Progenitor cell of endocrine pancreas (in vitro differentiated cells): Measurements from ENCODE around the gene FNDC3B. TPM values are rescaled to one million over a fixed set of nuclear protein-coding genes. Genes with fewer than 3 reads are reported as not detected.

Source experiments
- DNase-seq: peaks from one replicate; pipeline ENCODE4 v3.0.0; 2021; ENCODE audit warnings: low spot score; ENCODE audit not compliant: unreplicated experiment
- H3K27ac Mint-ChIP-seq: 2 replicates; pipeline ENCODE4 v1.8.0; 2021; ENCODE audit warnings: mild to moderate bottlenecking, moderate library complexity, mixed read lengths
- H3K27me3 Mint-ChIP-seq: 2 replicates; pipeline ENCODE4 v1.8.0; 2021; ENCODE audit warnings: mixed read lengths
- H3K36me3 Mint-ChIP-seq: 2 replicates; pipeline ENCODE4 v1.8.0; 2022; ENCODE audit warnings: mixed read lengths; ENCODE audit not compliant: insufficient read depth
- H3K4me1 Mint-ChIP-seq: 2 replicates; pipeline ENCODE4 v1.8.0; 2021; ENCODE audit warnings: low read depth, mixed read lengths
- H3K4me3 Mint-ChIP-seq: 2 replicates; pipeline ENCODE4 v1.8.0; 2021; ENCODE audit warnings: low read depth, mild to moderate bottlenecking, moderate library complexity, mixed read lengths
- H3K9me3 Mint-ChIP-seq: 2 replicates; pipeline ENCODE4 v1.8.0; 2021; ENCODE audit warnings: low read depth, mixed read lengths
- CTCF ChIP-seq: fragments of 200-600 bp; sonication (generic); IDR thresholded peaks from one replicate; pipeline ENCODE4 v1.5.0; 2021; ENCODE audit warnings: antibody characterized with exemption, mild to moderate bottlenecking; ENCODE audit not compliant: unreplicated experiment
- total RNA-seq: library from RNA; stranded (reverse); gene quantifications from 2 replicates; pipeline ENCODE4 v1.2.1, GENCODE V29; 2021

Gene FNDC3B
- total RNA-seq, 1 donor from 2014 or later = 158 TPM

GRCh38 chr3:172070269-172070668 is 30.9 kb downstream of the FNDC3B start:
- H3K4me1 Mint-ChIP-seq = peaks cover 72% of the 10 kb centered on the region
- H3K4me3 Mint-ChIP-seq = no peak overlapping the region
- peaks cover 1% of the 10 kb centered on the region for H3K36me3 Mint-ChIP-seq
- no peak overlapping the region for H3K27ac Mint-ChIP-seq
- TF ChIP-seq CTCF = no peak
- H3K9me3 Mint-ChIP-seq = no peaks in the 10 kb centered on the region
- no peak for DNase-seq
- H3K27me3 Mint-ChIP-seq = no peaks in the 10 kb centered on the region

GRCh38 chr3:172070802-172071201 is 31.4 kb downstream of the FNDC3B start:
- Mint-ChIP-seq H3K4me1 (peaks cover 72% of the 10 kb centered on the region), H3K36me3 (peaks cover 1% of the 10 kb centered on the region), H3K27me3 (no peaks in the 10 kb centered on the region), H3K27ac (no peak overlapping the region), H3K9me3 (no peaks in the 10 kb centered on the region), H3K4me3 (no peak overlapping the region)
- TF ChIP-seq CTCF = no peak
- DNase-seq = no peak

GRCh38 chr3:172071780-172072330 is 32.5 kb downstream of the FNDC3B start:
- Mint-ChIP-seq H3K4me3 (no peak overlapping the region), H3K27ac (no peak overlapping the region), H3K36me3 (peaks cover 1% of the 10 kb centered on the region), H3K9me3 (no peaks in the 10 kb centered on the region), H3K4me1 (peaks cover 69% of the 10 kb centered on the region), H3K27me3 (no peaks in the 10 kb centered on the region)
- TF ChIP-seq CTCF = no peak
- DNase-seq = no peak

GRCh38 chr3:172072543-172072942 is 33.2 kb downstream of the FNDC3B start:
- no peak for DNase-seq
- Mint-ChIP-seq H3K27ac (no peak overlapping the region), H3K4me3 (no peak overlapping the region), H3K27me3 (no peaks in the 10 kb centered on the region), H3K4me1 (peaks cover 68% of the 10 kb centered on the region), H3K36me3 (peaks cover 1% of the 10 kb centered on the region), H3K9me3 (no peaks in the 10 kb centered on the region)
- no peak for TF ChIP-seq CTCF

- Mint-ChIP-seq H3K4me3 (no peak overlapping the region), H3K36me3 (peaks cover 5% of the 10 kb centered on the region), H3K27me3 (no peaks in the 10 kb centered on the region), H3K4me1 (peaks cover 67% of the 10 kb centered on the region), H3K9me3 (no peaks in the 10 kb centered on the region), H3K27ac (peak overlapping the region; percentile 37)
- no peak for DNase-seq
- TF ChIP-seq CTCF = no peak
Measured at GRCh38 chr3:172073262-172073915, 34.0 kb downstream of the FNDC3B start.
